Brain pericyte (primary cell): ENCODE results near the gene VGF.

Experiments
- DNase-seq: peaks from one replicate; pipeline ENCODE4 v3.0.0-alpha.2; 2012; ENCODE audit warnings: low read depth, low spot score

VGF gene

DNA sequence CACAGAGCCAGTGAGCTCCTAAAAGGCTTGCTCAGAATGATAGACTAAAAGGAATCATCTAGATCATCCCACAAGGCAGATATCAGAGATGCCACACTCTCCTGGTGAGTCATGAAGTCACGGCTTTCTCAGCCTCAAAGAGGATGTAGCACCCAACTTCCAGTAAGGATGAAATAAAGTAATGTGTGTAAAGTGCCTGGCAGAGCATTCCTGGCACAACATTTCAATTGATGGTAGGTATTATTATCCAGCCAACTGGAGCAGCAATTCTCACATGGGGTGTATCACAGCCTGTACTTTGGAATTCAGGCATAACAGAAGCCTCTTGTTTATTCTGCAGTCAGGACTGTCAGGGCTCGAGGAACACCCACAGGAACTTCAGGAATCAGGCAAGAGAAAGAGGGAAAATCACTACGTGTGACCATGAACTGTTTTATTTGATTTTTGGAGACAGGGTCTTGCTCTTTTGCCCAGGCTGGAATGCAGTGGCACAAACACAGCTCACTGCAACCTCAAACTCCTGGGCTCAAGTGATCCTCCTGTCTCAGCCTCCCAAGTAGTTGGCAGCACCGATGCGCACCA lies 20.0 kb upstream of the VGF start:
- DNase-seq: no peak

DNA sequence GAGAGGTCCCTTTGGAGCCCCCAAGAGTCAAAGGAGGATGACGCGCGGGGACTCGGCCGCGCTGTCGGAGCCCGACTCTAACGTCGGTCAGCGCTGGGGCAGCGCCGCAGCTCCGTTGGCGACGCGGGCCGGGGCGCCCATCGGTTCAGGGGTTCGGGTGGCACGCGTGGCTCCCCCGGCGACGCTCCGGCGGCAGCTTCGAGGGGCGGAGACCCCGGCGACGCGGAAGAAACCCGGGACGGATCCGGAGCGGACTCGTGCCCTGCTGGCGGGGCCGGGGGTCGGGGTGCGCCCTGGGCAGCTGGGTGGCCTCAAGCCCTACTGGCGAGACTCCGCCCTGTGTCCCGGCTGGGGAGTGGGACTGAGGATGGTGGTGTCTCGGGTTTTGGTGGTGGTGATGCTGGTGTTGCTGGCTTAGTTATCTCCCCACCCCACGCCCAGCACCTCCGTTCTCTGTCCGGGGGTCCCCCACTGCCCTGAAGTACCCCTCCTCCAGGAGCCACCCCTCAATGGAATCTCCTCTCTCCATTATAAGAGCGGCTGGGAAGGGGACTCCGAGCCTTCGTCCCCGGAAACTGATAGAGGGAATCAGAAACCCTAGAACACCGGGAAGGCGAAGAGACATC lies 14.9 kb upstream of the VGF start, which contains the start of gene NAT16:
Gene NAT16, minus strand, starts transcription at position 164 of the 626 bp plus-strand sequence. CDS start 5,486 bp downstream, outside the sequence.
- no peak for DNase-seq

GRCh38 chr7:101179713-101180112 lies 14.3 kb upstream of the VGF start:
- DNase-seq: no peak

GRCh38 chr7:101179117-101179516 lies 13.7 kb upstream of the VGF start:
- no peak for DNase-seq

DNA sequence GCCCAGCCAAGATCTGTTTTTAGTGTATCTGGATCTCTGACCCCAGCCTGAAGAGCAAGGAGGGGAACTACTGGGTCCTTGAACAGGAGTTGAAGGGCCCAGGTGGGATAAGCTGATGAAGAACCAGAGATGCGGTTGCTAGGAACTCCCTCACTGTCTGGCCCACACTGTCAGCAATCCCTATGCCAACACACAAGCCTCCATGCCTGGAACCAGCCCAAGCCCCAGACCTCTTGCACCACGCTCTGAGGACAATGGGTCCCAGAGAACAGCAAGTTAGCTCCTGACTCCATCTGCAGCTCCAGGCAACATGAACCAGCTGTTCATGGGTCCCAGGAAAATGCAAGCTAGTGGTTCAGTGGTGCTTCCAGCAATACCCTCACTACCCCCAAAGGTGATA lies 12.3 kb upstream of the VGF start:
- no peak for DNase-seq

DNA sequence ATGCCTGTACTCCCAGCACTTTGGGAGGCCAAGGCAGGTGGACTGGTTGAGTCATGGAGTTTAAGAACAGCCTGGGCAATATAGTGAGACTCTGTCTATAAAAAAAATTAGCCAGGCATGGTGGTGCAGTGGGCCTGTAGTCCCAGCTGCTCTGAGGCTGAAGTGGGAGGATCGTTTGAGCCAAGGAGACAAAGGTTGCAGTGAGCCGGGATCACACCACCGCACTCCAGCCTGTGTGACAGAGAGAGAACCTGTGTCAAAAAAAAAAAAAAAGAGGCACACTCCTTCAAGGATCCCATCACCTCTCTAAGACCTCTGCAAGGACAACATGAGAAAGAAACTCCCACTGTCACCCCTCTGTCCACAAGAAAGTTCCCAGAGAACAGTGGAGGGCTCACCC lies 10.3 kb upstream of the VGF start:
- no peak for DNase-seq

- no peak for DNase-seq
These were observed 9.0 kb upstream of the VGF start for GRCh38 chr7:101174322-101174854.

DNA sequence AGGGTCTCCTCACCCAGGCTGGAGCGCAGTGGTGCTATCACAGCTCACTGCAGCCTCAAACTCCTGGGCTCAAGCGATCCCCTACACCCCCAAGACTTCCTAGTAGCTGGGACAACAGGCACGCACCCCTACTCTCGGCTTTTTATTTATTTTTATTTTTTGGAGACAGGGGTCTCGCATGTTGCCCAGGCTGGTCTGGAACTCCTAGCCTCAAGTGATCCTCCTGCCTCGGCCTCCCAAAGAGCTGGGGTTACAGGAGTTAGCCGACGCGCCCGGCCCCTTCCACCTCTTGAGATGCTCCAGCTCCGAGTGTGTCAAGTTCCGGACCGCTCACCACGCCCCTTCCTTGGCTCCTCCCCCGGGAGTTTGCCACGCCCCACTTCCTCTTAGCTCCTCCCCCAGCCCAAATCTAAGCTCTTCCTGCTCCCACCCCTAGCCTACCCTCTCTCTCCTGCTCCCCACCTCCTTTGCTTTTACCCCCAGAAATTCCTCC lies 8.4 kb upstream of the VGF start:
- no peak for DNase-seq

DNA sequence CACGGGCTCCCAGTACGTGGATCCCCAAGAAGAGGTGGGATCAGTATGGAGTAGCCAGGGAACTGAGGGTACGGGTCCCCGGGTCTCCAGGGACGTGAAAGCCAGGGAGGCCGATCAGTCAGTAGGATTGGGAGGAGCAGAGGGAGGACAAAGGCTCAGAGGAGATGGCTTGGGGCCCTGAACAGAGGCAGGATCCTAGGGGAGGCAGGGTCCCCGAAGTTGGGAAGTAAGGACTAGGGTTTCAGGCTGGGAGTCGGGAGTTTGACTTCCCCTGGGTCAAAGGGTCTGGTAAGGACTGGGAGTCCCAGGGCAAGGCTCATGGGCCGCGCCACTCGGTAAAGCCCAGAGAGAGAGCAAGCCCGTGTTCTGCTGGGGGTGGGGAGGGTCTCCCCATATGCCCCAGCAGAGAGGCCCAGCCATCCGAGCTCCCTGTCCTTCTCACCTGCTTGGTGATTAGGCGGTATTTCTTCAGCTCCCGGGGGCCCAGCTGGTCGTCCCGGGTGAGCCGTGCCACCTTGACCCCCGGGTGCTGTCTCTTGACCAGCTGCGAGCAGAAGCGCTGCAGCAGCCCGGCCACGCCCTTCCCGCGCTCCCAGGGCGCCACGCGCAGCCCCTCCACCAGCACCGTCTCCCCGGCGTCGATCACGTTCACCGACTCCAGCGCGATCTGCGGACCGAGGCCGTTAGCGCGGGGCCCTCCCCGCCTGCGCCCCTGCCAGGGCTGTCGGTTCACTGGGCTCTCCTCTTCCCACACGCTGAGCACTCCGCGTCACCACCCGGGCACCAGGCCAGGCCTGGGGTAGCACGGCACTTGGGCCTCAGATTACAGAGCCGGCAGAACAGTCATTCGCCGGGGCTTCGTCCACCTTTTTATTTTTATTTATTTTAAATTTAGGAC lies 7.7 kb upstream of the VGF start:
- DNase-seq: no peak

DNA sequence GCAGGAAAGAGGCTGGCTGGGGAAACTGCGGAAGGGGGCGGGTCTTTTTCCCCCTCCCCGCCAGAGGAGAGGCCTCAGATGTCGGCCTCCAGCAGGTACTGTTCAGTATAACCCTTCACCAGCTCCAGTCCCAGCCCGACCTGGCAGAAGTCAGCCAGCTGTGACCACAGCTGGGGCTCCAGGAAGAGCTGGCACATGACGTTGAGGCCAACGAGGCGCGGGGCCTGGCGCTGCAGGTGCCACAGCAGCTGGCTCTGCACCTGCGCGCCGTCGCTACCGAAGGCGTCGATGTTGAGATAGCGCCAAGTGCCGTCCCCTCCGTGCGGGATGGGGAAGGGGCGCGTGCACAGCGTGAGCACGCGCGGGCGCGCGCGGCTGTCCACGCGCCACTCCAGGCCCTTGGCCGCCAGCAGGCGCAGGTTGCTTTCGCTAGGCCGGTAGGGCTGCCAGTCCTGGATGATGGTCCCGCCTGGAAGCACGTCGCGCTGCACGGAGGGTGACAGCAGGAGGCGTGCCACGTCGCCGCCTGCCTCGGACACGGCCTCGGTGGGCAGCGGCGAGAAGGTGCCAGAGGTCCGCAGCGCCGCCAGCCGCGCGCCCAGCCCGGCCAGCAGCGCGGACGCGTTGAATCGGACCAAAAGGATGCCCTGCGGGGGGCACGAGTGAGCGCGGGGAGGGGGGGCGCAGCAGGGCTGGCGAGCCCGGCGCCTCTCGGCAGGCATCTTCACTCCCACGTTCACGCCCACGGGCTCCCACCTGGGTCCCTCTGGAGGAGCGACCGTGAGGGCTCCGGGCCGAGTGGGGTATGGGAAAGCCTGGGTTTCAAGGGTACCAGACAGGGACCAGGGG lies 6.9 kb upstream of the VGF start:
- no peak for DNase-seq

GRCh38 chr7:101171442-101171837 lies 6.1 kb upstream of the VGF start:
- no peak for DNase-seq

DNA sequence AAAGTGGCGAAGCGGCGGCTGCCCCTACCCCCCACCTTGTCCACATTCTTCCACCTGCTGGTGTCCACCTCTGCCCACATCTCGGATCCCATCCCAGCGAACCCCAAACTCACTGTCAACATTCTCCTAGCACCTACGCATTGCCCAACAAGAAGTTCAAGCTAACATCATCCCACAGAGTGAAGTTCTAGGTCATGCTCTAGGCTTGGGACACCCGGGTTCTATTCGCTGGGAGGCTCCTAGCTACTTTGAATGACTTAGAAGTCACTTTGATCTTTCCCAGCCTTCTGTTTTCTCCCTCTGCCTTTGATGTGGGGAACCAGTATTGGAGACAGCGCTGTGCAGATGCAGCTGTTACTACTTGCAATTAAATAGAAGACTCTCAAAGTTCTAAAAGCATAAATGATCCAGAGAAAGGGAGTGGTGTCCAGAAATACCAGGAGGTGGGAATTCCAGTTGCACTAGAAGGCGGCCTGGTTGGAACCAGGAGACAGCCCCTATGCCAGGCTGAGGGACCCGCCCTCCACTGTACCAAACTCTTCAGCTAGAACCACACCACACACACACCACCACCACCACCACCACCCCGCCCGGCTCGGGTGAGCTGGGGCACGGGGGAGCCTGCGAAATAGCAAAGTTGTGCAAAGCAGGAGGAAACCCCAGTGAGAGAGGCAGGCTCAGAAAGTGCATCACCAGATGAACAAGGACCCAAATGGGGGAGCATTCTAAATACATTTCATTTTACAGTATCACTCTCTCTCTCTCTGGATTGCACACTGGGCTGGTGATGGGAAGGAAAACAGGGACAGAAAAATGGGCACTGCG lies 5.5 kb upstream of the VGF start:
- no peak for DNase-seq

GRCh38 chr7:101169838-101170551 lies 4.6 kb upstream of the VGF start:
- no peak for DNase-seq

DNA sequence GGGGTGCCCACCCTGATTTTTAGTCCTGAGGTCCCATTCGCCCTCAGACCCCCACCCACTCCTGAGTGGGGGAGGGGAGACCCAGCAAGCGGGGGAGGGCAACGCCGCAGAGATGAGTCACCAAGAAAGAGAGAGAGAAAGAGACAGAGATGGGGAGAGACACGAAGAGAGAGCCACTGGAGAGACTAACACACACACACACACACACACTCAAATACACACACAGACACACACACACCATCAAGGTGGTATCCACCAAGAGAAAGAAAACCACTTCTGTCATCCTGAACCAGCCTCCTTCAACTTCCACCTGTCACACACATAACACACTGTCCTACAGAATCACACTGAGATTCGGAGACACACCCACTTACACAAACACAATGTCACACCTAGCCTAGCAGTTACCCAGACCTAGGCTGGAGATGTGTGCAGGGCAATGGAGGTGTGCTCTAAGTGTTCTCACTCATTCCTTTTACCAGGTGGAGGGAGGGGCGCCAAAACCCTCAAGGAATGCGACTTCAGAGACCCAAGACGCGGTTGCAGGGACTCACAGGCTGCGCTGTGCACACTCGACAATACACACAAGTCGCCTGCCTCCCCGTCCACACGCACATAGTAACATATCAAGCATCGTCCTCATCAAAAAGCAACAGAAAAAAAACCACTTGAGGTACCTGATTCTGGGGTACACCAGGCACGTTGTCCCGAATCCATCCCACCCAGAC lies 3.9 kb upstream of the VGF start:
- DNase-seq: no peak

- DNase-seq: no peak
These were observed 3.2 kb upstream of the VGF start for GRCh38 chr7:101168412-101169049.

DNA sequence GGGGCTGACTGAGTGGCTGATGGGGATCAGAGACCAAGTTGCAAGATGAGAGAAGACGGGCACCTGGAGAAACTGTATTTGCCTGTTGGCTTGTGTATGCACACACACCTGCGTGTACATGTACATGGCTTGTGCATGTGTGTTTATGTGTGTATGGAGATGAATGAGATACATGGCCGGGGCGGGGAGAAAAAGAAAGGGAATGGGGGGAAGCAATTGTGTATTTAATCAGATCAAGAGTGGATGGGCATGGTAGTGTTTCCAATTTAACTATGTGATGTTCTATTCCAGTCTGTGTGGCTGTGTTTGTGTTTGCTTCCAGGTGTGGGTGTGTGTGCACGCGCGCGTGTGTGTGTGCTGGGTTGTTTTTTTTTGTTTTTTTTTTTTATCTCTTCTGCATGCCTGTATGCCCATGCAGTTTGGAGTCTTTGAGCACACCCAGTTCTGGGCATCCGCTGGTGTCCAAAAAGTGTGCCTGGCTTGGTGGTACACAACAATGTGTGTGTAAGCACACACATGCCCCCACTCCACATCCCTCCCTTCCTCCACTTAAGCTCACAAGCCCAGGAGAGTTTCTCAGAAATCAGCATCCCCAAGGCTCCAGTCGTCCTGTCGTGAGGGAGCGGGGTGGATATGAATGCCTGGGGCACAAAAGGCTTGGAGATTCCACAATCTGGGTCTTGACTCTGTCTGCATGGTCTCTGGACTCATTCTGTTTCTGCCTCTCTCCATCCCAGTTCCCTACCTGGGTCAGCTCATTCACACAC lies 2.5 kb upstream of the VGF start:
- DNase-seq: no peak

DNA sequence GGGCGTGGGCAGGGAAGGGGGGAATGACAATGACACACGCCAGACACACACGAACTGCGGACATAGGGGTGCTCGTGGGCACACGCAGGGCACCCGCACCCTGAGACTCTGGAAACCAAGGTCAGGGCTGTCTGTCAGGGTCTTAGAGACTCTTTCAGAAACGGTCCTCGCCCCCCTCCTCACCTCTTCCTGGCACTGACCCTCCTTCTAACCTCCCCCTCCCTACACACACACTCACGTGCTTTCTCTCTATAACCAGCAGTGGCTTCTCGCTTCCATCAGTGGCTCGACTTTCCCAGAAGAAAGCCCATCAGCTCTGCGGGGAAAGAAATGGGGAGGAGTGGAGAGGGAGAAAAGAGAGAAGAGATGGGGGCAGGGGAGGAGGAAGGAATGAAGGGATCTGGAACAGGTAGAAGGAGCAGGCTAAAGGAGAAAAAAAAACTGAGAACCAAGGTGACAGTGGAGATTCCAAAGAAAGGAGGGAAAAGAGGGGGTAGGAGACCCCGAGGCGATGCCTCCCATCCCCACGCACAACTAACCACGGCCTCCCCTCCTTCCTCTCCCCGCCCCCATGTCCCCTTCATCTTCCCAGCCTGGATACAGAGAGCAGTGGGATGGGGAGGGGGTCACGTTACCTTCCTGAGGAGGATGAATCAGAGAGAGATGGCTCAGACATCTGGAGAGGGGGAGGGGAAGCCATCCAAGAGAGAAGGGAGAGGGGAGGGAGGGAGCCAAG lies 1.7 kb upstream of the VGF start:
- DNase-seq: no peak

GRCh38 chr7:101166648-101166908 lies 1.2 kb upstream of the VGF start:
- no peak for DNase-seq
